Endodermal cell (in vitro differentiated cells): ENCODE results near the gene SPTLC2. TPM values are rescaled to one million over a fixed set of nuclear protein-coding genes. Genes with fewer than 3 reads are reported as not detected.
"Not testable (repeated sequence)": the region's sequence is repeated elsewhere in the genome, so short reads cannot be mapped to it uniquely, and the experiment has no call there.

Experiments used
- DNase-seq: peaks from one replicate; pipeline ENCODE4 v3.0.0-alpha.2; 2017
- H3K27ac ChIP-seq: 2 replicates; pipeline ENCODE4 v1.5.1; 2013; ENCODE audit warnings: mild to moderate bottlenecking, low read depth, low read length, moderate library complexity
- H3K27me3 ChIP-seq: 2 replicates; pipeline ENCODE4 v1.6.1; 2013; ENCODE audit warnings: mild to moderate bottlenecking, low read length, moderate library complexity; ENCODE audit not compliant: insufficient read depth, control insufficient read depth, poor library complexity, severe bottlenecking
- H3K36me3 ChIP-seq: 2 replicates; pipeline ENCODE4 v1.7.0; 2013; ENCODE audit warnings: mild to moderate bottlenecking, low read length, moderate library complexity; ENCODE audit not compliant: control insufficient read depth, insufficient read depth
- H3K4me1 ChIP-seq: one replicate; pipeline ENCODE4 v1.7.0; 2013; ENCODE audit warnings: low read length; ENCODE audit not compliant: control insufficient read depth, insufficient read depth
- H3K4me3 ChIP-seq: 2 replicates; pipeline ENCODE4 v1.5.1; 2013; ENCODE audit warnings: mild to moderate bottlenecking, low read length, moderate library complexity
- H3K9ac ChIP-seq: 2 replicates; pipeline ENCODE4 v1.6.1; 2013; ENCODE audit warnings: mild to moderate bottlenecking, low read length, moderate library complexity; ENCODE audit not compliant: poor library complexity, severe bottlenecking; ENCODE audit errors: extremely low read depth
- H3K9me3 ChIP-seq: 2 replicates; pipeline ENCODE4 v1.6.1; 2013; ENCODE audit warnings: mild to moderate bottlenecking, low read length, moderate library complexity; ENCODE audit not compliant: control insufficient read depth
- H3K27ac Mint-ChIP-seq: 2 replicates; pipeline ENCODE4 v1.8.0; 2020; ENCODE audit warnings: mixed read lengths
- H3K27me3 Mint-ChIP-seq: 2 replicates; pipeline ENCODE4 v1.8.0; 2021; ENCODE audit warnings: mild to moderate bottlenecking, mixed read lengths; ENCODE audit not compliant: insufficient read depth
- H3K36me3 Mint-ChIP-seq: 2 replicates; pipeline ENCODE4 v1.8.0; 2020; ENCODE audit warnings: low read depth, mixed read lengths
- H3K4me1 Mint-ChIP-seq: 2 replicates; pipeline ENCODE4 v1.8.0; 2020; ENCODE audit warnings: mixed read lengths
- H3K4me3 Mint-ChIP-seq: 2 replicates; pipeline ENCODE4 v1.8.0; 2020; ENCODE audit warnings: mild to moderate bottlenecking, moderate library complexity, mixed read lengths
- H3K9me3 Mint-ChIP-seq: 2 replicates; pipeline ENCODE4 v1.8.0; 2020; ENCODE audit warnings: mild to moderate bottlenecking, mixed read lengths
- CTCF ChIP-seq: fragments of 200-600 bp; sonication (generic); conservative IDR thresholded peaks from 2 replicates; pipeline ENCODE4 v1.5.0; 2021; ENCODE audit warnings: antibody characterized with exemption, mild to moderate bottlenecking
- WGBS, 2 experiments: methylation state at CpG; one replicate each; pipeline versions ENCODE4 v1.1.5 to v1.1.7; 2013; ENCODE audit warnings: missing lambda C conversion rate in 2 of 2, mixed read lengths in 1 of 2; ENCODE audit not compliant: insufficient coverage in 1 of 2, insufficient read length in 1 of 2; 5-methylcytosine and 5-hydroxymethylcytosine counted together
- total RNA-seq, 2 donors: library from RNA; stranded (reverse); fragmentation: NEBNext Ultra II Directional in 1 of 2; extraction: Animal tissue kit (Norgen Biotek cat#: 25700) in 1 of 2; gene quantifications; 2 replicates in 1 of 2; 3 replicates in 1 of 2; pipeline ENCODE4 v1.2.1, GENCODE V29; 2021

The SPTLC2 gene
- total RNA-seq, 2 donors from 2014 or later, result 32.6 to 32.7 TPM

DNA sequence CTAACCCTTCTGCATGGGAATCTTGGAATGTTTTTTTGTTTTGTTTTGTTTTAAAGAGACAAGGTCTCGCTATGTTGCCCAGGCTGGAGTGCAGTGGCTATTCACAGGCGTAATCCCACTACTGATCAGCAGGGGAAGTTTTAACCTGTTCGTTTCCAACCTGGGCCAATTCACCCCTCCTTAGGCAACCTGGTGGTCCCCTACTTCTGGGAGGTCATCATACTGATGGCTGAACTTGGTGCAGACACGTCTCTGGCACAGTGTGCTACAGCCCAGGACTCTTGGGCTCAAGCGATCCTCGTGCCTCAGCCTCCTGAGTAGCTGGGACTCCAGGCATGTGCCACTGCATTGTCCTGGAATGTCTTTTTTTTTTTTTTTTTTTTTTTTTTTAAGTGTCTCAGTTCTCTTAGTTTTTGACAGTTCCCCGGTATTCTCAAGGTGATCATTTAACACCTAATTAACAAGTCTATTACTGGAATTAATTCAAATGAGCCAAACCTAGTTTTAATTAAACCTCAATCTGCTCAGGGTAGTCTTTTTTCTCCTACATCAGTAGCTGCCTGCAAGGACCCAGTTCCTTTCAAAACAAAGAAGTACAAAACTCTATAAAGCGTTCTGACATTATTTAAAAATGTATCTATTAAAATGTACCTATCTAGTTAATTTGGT lies 68.8 kb downstream of the SPTLC2 start:
- WGBS, 2 experiments, result 90% methylated on average over 7 of the region's 8 CpGs
- TF ChIP-seq CTCF, result peak; percentile 63
- Histone ChIP-seq H3K9ac (no peak overlapping the region), H3K4me3 (no peak overlapping the region), H3K27me3 (no peaks in the 10 kb centered on the region), H3K9me3 (no peaks in the 10 kb centered on the region), H3K36me3 (peaks cover 33% of the 10 kb centered on the region), H3K27ac (no peak overlapping the region), H3K4me1 (no peaks in the 10 kb centered on the region)
- Mint-ChIP-seq H3K27me3 (no peaks in the 10 kb centered on the region), H3K27ac (peak overlapping the region; percentile 56), H3K4me3 (no peak overlapping the region), H3K4me1 (peaks cover 41% of the 10 kb centered on the region), H3K9me3 (no peaks in the 10 kb centered on the region), H3K36me3 (peaks cover 52% of the 10 kb centered on the region)
- DNase-seq, result peak; percentile 64

DNA sequence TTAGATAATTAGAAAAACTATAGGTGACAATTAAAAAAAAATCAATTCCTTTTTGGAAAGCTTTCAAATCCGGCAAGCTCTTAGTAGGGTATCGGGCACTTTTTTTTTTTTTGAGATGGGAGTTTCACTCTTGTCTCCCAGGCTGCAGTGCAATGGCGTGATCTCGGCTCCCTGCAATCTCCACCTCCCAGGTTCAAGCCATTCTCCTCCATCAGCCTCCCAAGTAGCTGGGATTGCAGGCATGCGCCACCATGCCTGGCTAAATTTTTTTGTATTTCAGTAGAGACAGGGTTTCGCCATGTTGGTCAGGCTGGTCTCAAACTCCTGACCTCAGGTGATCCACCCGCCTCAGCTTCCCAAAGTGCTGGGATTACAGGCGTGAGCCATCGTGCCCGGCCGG lies 71.3 kb downstream of the SPTLC2 start:
- H3K27me3 ChIP-seq, H3K4me3 Mint-ChIP-seq, H3K9me3 Mint-ChIP-seq, H3K27me3 Mint-ChIP-seq, H3K9ac ChIP-seq, H3K27ac Mint-ChIP-seq, DNase-seq, H3K27ac ChIP-seq, H3K9me3 ChIP-seq, H3K4me1 ChIP-seq, H3K4me3 ChIP-seq: not testable (repeated sequence)
- peaks cover 38% of the 10 kb centered on the region for H3K36me3 Mint-ChIP-seq
- H3K4me1 Mint-ChIP-seq, result peaks cover 54% of the 10 kb centered on the region
- WGBS, 2 experiments, result 97 to 100% methylated on average over 2 to 11 of the region's 11 CpGs
- H3K36me3 ChIP-seq, result peaks cover 21% of the 10 kb centered on the region

DNA sequence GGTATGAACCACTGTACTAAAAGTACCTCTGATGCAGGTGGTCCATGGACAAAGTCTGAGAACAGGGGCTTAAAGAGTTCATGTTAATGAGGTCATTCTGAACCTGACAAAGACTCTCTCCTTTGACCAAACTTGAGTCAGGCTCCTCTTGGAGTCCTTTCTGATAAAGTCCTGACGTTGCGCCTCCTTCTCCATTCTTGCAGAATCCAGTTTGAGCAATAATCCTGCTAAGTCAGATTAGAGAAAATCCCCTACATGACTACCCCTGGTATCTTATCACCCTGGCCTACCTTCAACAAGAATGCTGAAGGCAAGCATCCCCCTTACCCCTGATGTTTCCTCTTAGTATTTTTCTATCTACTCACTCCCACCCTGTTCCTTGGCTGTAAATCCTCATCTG lies 71.9 kb downstream of the SPTLC2 start:
- Mint-ChIP-seq H3K4me3 (peak overlapping the region; percentile 2), H3K36me3 (peaks cover 33% of the 10 kb centered on the region), H3K4me1 (peaks cover 53% of the 10 kb centered on the region), H3K27me3 (no peaks in the 10 kb centered on the region), H3K27ac (peak overlapping the region; percentile 65), H3K9me3 (no peaks in the 10 kb centered on the region)
- Histone ChIP-seq H3K4me1 (peaks cover 3% of the 10 kb centered on the region), H3K9me3 (no peaks in the 10 kb centered on the region), H3K9ac (no peak overlapping the region), H3K27me3 (no peaks in the 10 kb centered on the region), H3K36me3 (peaks cover 16% of the 10 kb centered on the region), H3K4me3 (no peak overlapping the region), H3K27ac (no peak overlapping the region)
- no peak for TF ChIP-seq CTCF
- 47 to 83% methylated on average over 2 of the region's 2 CpGs for WGBS, 2 experiments
- DNase-seq, result no peak
